AG09319 (cell line): ENCODE data around the gene HOXA6.
A peak's percentile ranks its signal among the peaks of the same experiment; 100 is the strongest.

Experiments used
- DNase-seq: peaks from one replicate; pipeline ENCODE4 v3.0.0-alpha.2; 2010; ENCODE audit warnings: low read depth; ENCODE audit errors: extremely low read depth
- CTCF ChIP-seq: IDR thresholded peaks from 2 replicates; pipeline ENCODE4 v1.5.1; 2011; ENCODE audit warnings: low read depth, mild to moderate bottlenecking, inconsistent platforms, low read length, moderate library complexity

HOXA6 gene

GRCh38 chr7:27143023-27143949, 4.3 kb downstream of the HOXA6 start, which contains the start of gene HOXA5:
Gene HOXA5, minus strand, starts transcription at chr7:27143681. Its CDS starts 74 bp downstream, at chr7:27143607.
- no peak for DNase-seq
- TF ChIP-seq CTCF = peak; percentile 6

- TF ChIP-seq CTCF = no peak
- no peak for DNase-seq
These were observed 5.0 kb downstream of the HOXA6 start for GRCh38 chr7:27142580-27143022.

- no peak for DNase-seq
These were observed 5.5 kb downstream of the HOXA6 start for GRCh38 chr7:27141923-27142579.

GRCh38 chr7:27141137-27141922, 6.2 kb downstream of the HOXA6 start:
- no peak for TF ChIP-seq CTCF
- no peak for DNase-seq

More at GRCh38 chr7:27141923-27142579, 5.5 kb downstream of the HOXA6 start:
- TF ChIP-seq CTCF = no peak

GRCh38 chr7:27140126-27140857, 7.3 kb downstream of the HOXA6 start:
- no peak for TF ChIP-seq CTCF
- DNase-seq = no peak

GRCh38 chr7:27139334-27140125, 8.0 kb downstream of the HOXA6 start:
- TF ChIP-seq CTCF = no peak
- DNase-seq = no peak
